Measurements from ENCODE around the gene EPHB1.

DNA sequence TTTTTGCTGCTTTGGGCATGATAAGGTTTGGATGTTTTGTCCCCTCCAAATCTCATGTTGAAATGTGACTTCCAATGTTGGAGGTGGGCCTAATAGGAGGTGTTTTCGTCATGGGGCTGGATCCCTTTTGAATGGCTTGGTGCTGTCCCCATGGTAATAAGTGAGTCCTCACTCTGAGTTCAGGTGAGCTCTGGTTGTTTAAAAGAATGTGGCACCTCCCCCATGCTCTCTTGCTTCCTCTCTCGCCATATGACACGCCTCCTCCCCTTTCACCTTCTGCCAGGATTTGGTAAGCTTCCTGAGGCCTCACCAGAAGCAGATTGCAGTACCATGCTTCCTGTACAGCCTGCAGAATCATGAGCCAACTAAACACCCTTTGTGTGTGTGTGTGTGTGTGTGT lies 255.5 kb downstream of the EPHB1 start:
- no peak for TF ChIP-seq POLR2AphosphoS5 (IDR thresholded peaks at IDR 0.05; ENCODE audit: low read depth, low read length)
- TF ChIP-seq, protein P1, sequence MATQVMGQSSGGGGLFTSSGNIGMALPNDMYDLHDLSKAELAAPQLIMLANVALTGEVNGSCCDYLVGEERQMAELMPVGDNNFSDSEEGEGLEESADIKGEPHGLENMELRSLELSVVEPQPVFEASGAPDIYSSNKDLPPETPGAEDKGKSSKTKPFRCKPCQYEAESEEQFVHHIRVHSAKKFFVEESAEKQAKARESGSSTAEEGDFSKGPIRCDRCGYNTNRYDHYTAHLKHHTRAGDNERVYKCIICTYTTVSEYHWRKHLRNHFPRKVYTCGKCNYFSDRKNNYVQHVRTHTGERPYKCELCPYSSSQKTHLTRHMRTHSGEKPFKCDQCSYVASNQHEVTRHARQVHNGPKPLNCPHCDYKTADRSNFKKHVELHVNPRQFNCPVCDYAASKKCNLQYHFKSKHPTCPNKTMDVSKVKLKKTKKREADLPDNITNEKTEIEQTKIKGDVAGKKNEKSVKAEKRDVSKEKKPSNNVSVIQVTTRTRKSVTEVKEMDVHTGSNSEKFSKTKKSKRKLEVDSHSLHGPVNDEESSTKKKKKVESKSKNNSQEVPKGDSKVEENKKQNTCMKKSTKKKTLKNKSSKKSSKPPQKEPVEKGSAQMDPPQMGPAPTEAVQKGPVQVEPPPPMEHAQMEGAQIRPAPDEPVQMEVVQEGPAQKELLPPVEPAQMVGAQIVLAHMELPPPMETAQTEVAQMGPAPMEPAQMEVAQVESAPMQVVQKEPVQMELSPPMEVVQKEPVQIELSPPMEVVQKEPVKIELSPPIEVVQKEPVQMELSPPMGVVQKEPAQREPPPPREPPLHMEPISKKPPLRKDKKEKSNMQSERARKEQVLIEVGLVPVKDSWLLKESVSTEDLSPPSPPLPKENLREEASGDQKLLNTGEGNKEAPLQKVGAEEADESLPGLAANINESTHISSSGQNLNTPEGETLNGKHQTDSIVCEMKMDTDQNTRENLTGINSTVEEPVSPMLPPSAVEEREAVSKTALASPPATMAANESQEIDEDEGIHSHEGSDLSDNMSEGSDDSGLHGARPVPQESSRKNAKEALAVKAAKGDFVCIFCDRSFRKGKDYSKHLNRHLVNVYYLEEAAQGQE (IDR thresholded peaks at IDR 0.05; ENCODE audit: insufficient read depth in 1 of 2, low read depth in 2 of 2, low read length in 2 of 2) = no peak

All from PFSK-1 (cell line).